Uterus (tissue), 4 donors: ENCODE measurements around the gene FUT8. TPM values are rescaled to one million over a fixed set of nuclear protein-coding genes. Genes with fewer than 3 reads are reported as not detected.

Experiments
- DNase-seq, 2 donors: peaks; one replicate each; pipeline ENCODE4 v3.0.0-alpha.2; 2019 to 2020
- H3K27ac ChIP-seq, 2 donors: fragments of 200-600 bp; sonication (generic); 1 replicate in 1 of 2; 2 replicates in 1 of 2; pipeline ENCODE4 v1.5.1; 2016 to 2018
- H3K27me3 ChIP-seq, 2 donors: fragments of 200-600 bp; sonication (generic); one replicate each; pipeline ENCODE4 v1.5.1; 2018 to 2019; ENCODE audit warnings: control low read depth in 1 of 2
- H3K36me3 ChIP-seq, 2 donors: fragments of 200-600 bp; sonication (generic); one replicate each; pipeline ENCODE4 v1.5.1; 2019; ENCODE audit warnings: control low read depth in 1 of 2
- H3K4me1 ChIP-seq, 2 donors: fragments of 200-600 bp; sonication (generic); one replicate each; pipeline ENCODE4 v1.5.1; 2018 to 2019; ENCODE audit warnings: control low read depth in 1 of 2
- H3K4me3 ChIP-seq, 2 donors: fragments of 200-600 bp; sonication (generic); 1 replicate in 1 of 2; 2 replicates in 1 of 2; pipeline ENCODE4 v1.5.1; 2018 to 2019; ENCODE audit warnings: mild to moderate bottlenecking in 1 of 2
- H3K9me3 ChIP-seq, 2 donors: fragments of 200-600 bp; sonication (generic); one replicate each; pipeline ENCODE4 v1.5.1; 2019; ENCODE audit warnings: control low read depth in 1 of 2
- POLR2A ChIP-seq, 2 donors: fragments of 450-650 bp; IDR thresholded peaks; one replicate each; pipeline ENCODE4 v1.6.1; 2016; ENCODE audit warnings: antibody characterized with exemption in 2 of 2, mild to moderate bottlenecking in 1 of 2, moderate library complexity in 1 of 2
- intact Hi-C: fragments of 100-400 bp; cut with DNase I; formaldehyde crosslinking; loops from one replicate; pipeline ENCODE4 v1.15.1; 2023; ENCODE audit warnings: low total_unique reads
- total RNA-seq, 4 donors: library from RNA; depleted of rRNA in 3 of 4; stranded (reverse); fragments of >200 nt in 3 of 4; gene quantifications; one replicate each; pipeline versions ENCODE4 v1.1.0 to v1.2.4, GENCODE V29; 2014 to 2023
- TF ChIP-seq, protein P1 (sequence below), 4 experiments: fragments of 200-600 bp in 2 of 4; fragments of 450-650 bp in 2 of 4; sonication (generic) in 2 of 4; IDR thresholded peaks; one replicate each; pipeline ENCODE4 v1.5.1; 2016 to 2019; ENCODE audit warnings: antibody characterized with exemption in 4 of 4, mild to moderate bottlenecking in 2 of 4, moderate library complexity in 1 of 4
- donor health status: DM: yes; HTN: yes; CAD: no.

FUT8 gene
- total RNA-seq, 4 donors from 2014 or later: 39.2 to 57.6 (median 51.8) TPM

- no peaks in the 10 kb centered on the region for H3K36me3 ChIP-seq
- no peak overlapping the region for H3K4me3 ChIP-seq
- TF ChIP-seq, protein P1, sequence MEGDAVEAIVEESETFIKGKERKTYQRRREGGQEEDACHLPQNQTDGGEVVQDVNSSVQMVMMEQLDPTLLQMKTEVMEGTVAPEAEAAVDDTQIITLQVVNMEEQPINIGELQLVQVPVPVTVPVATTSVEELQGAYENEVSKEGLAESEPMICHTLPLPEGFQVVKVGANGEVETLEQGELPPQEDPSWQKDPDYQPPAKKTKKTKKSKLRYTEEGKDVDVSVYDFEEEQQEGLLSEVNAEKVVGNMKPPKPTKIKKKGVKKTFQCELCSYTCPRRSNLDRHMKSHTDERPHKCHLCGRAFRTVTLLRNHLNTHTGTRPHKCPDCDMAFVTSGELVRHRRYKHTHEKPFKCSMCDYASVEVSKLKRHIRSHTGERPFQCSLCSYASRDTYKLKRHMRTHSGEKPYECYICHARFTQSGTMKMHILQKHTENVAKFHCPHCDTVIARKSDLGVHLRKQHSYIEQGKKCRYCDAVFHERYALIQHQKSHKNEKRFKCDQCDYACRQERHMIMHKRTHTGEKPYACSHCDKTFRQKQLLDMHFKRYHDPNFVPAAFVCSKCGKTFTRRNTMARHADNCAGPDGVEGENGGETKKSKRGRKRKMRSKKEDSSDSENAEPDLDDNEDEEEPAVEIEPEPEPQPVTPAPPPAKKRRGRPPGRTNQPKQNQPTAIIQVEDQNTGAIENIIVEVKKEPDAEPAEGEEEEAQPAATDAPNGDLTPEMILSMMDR (IDR thresholded peaks at IDR 0.05): no peak
- no peak for TF ChIP-seq POLR2A (IDR thresholded peaks at IDR 0.05)
- no peaks in the 10 kb centered on the region for H3K9me3 ChIP-seq
- intact Hi-C loops: no loop called here
- H3K4me1 ChIP-seq: no peaks in the 10 kb centered on the region
- no peaks in the 10 kb centered on the region for H3K27me3 ChIP-seq
- DNase-seq: no peak
- no peak overlapping the region for H3K27ac ChIP-seq
Measured at GRCh38 chr14:65387628-65388027, 24.9 kb upstream of the FUT8 start.

DNA sequence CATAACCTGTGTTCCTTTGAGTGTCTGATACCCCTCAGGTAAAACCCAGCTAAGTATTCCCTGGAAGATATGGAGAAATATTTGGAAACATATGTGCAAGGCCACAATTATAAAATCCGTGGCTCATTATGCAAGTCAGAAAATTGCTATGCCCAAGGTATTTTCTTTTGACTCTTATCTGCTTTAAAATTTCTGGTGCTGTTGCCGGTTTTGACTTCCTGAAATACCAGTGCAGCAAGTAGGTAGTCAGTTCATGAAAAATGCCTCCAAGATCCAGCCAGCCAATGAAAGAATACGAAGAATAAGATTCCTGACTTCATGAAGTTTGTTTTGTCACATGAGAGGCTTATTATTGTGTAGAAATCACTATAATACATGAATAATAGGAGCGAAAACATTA is 20.2 kb upstream of the FUT8 start:
- TF ChIP-seq, protein P1 (IDR thresholded peaks at IDR 0.05): no peak
- TF ChIP-seq POLR2A (IDR thresholded peaks at IDR 0.05): no peak
- no peaks in the 10 kb centered on the region for H3K27me3 ChIP-seq
- H3K36me3 ChIP-seq: no peaks in the 10 kb centered on the region
- H3K4me1 ChIP-seq: no peaks in the 10 kb centered on the region
- no peak overlapping the region for H3K4me3 ChIP-seq
- no peak overlapping the region for H3K27ac ChIP-seq
- no peak for DNase-seq
- intact Hi-C loops: no loop called here
- no peaks in the 10 kb centered on the region for H3K9me3 ChIP-seq

- no peaks in the 10 kb centered on the region for H3K36me3 ChIP-seq
- no peaks in the 10 kb centered on the region for H3K9me3 ChIP-seq
- no peak overlapping the region for H3K4me3 ChIP-seq
- H3K4me1 ChIP-seq: no peaks in the 10 kb centered on the region
- H3K27me3 ChIP-seq: no peaks in the 10 kb centered on the region
- intact Hi-C loops: no loop called here
- no peak overlapping the region for H3K27ac ChIP-seq
- no peak for DNase-seq
- TF ChIP-seq, protein P1 (IDR thresholded peaks at IDR 0.05): no peak
- no peak for TF ChIP-seq POLR2A (IDR thresholded peaks at IDR 0.05)
Measured at GRCh38 chr14:65396082-65396910, 16.2 kb upstream of the FUT8 start.

- Histone ChIP-seq H3K4me1 (no peaks in the 10 kb centered on the region), H3K27me3 (no peaks in the 10 kb centered on the region), H3K36me3 (no peaks in the 10 kb centered on the region), H3K4me3 (no peak overlapping the region), H3K27ac (no peak overlapping the region), H3K9me3 (no peaks in the 10 kb centered on the region)
- TF ChIP-seq, protein P1 (IDR thresholded peaks at IDR 0.05): no peak
- TF ChIP-seq POLR2A (IDR thresholded peaks at IDR 0.05): no peak
- DNase-seq: no peak
- intact Hi-C loops: no loop called here
Measured at GRCh38 chr14:65403231-65403630, 9.3 kb upstream of the FUT8 start.

- intact Hi-C loops: no loop called here
- Histone ChIP-seq H3K27ac (no peak overlapping the region), H3K4me1 (no peaks in the 10 kb centered on the region), H3K4me3 (no peak overlapping the region), H3K27me3 (no peaks in the 10 kb centered on the region), H3K36me3 (no peaks in the 10 kb centered on the region), H3K9me3 (no peaks in the 10 kb centered on the region)
- TF ChIP-seq, protein P1 (IDR thresholded peaks at IDR 0.05): no peak
- no peak for TF ChIP-seq POLR2A (IDR thresholded peaks at IDR 0.05)
- no peak for DNase-seq
Measured at GRCh38 chr14:65408113-65408512, 4.4 kb upstream of the FUT8 start.
